Fibroblast of villous mesenchyme (primary cell): ENCODE measurements around the gene CLASRP. TPM values are rescaled to one million over a fixed set of nuclear protein-coding genes. Genes with fewer than 3 reads are reported as not detected.

Experiments
- DNase-seq: peaks from one replicate; pipeline ENCODE4 v3.0.0-alpha.2; 2010; ENCODE audit warnings: low read depth
- H3K4me3 ChIP-seq: 2 replicates; pipeline ENCODE4 v1.5.1; 2011; ENCODE audit warnings: low read depth, mild to moderate bottlenecking, low read length
- CTCF ChIP-seq: IDR thresholded peaks from 2 replicates; pipeline ENCODE4 v1.5.1; 2012; ENCODE audit warnings: low read depth, mild to moderate bottlenecking, low read length; ENCODE audit not compliant: insufficient read depth
- total RNA-seq: library from RNA; depleted of rRNA; stranded (reverse); fragments of >200 nt; gene quantifications from 2 replicates; pipeline ENCODE4 v1.2.3, GENCODE V29; 2012

Gene CLASRP
- total RNA-seq, 1 donor: 16.4 TPM

GRCh38 chr19:45092747-45093678, 54.2 kb downstream of the CLASRP start, which contains the start of gene PPP1R37:
Gene PPP1R37 (plus strand): TSS chr19:45093179. CDS start chr19:45093326, 147 bp downstream.
- TF ChIP-seq CTCF: peak; percentile 30
- peak; percentile 98 for DNase-seq
- H3K4me3 ChIP-seq: peak within 1 kb of the TSS; percentile 93

- no peak for TF ChIP-seq CTCF
- peak overlapping the region; percentile 93 for H3K4me3 ChIP-seq
- no peak for DNase-seq
Observed at GRCh38 chr19:45094137-45094536, 55.3 kb downstream of the CLASRP start.

DNA sequence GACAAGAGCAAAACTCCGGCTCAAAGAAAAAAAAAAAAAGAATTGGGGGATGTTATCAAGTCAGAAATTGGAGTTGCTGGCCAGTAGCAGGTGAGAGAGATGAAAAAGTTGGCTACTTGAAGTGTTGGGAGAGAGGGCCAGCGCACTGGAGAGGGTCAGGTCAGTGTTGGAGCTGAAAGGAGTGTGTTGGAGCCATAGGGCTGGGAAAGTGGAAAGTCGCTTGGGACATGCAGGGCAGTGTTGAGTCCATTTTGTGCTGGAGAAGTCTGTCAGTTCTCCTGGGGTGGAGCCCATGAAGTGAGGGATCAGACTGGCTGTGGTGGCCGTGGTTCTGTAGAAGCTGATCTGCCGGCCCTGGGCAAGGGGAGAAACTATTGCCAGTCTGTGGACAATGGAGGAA, 55.9 kb downstream of the CLASRP start:
- DNase-seq: no peak
- no peak overlapping the region for H3K4me3 ChIP-seq
- no peak for TF ChIP-seq CTCF

DNA sequence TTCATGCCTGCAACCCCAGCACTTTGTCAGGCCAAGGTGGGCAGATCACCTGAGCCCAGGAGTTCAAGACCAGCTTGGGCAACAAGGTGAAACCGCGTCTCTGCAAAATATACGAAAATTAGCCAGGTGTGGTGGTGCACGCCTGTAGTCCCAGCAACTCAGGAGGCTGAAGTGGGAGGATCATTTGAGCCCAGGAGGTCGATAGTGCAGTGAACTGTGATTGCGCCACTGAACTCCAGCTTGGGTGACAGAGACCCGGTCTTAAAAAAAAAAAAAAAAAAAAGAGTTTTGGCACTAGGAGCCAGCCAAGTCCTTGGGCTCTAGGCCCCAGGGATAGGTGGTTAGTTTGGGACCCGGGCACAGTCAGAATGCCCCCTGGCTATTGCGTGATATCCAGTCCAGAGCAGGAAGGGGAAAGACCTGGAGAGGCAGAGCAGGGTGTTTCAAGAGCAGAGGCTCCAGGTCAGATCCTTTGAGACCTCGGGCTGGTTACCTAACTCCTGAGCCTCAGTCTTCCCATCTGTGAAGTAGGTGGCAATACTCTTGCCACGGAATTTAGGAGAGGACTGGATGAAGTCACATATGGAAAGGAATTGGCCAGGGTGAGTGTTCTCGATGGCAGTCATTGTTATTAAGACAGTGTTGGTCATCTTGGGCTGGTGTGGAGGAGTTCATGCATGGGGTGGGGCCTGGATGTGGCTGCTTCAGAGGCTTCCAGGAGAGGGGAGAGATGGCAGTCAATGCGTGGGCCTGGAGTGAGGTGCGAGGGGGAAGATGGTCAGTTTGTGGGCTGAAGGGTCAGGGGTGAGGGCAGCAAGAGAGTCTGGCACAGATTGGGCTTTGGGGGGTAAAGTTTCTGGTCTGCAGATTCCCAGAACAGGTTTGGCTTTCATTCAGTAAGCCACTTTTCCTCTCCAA, 56.9 kb downstream of the CLASRP start:
- no peak for TF ChIP-seq CTCF

DNA sequence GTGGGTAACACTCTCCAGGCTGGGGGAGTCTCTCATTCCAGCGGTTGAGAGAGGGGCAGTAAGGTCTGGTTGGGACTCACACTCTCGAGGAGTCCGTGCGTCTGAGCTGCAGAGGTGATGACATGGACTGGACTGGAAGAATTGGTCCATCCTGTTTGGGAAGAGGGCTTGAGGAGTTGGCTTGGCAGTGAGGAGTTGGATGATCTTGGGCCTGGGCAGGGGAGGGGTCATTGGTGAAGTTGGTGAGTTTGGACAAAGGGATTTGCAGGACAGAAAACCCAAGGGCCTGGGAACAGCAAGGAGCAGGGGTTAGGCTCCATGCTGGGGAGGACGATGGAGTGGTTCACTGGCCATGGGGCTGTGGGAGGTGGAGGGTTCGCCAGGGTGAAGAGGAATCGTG, 57.9 kb downstream of the CLASRP start:
- TF ChIP-seq CTCF: no peak
- DNase-seq: no peak

More for the DNA sequence above, 56.9 kb downstream of the CLASRP start:
- DNase-seq: no peak
- H3K4me3 ChIP-seq: no peak overlapping the region

DNA sequence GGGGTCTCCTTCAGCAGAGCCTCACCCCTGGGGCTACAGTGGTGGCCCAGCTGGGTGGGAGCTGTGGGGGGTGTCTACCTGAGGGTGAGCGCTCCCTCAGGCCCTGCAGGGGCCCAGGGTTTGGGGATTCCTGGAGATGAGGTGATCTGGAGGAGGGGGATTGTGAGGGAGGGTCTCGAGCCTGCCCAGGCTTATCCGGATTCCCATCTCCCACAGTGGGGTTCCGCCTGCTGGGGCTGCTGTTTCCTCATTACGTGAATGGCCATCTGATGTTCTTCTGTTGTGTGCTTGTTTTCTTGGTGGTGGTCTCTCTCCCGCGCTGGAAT, 58.6 kb downstream of the CLASRP start:
- TF ChIP-seq CTCF: no peak
- H3K4me3 ChIP-seq: no peak overlapping the region
- DNase-seq: no peak

More for the DNA sequence above, 57.9 kb downstream of the CLASRP start:
- no peak overlapping the region for H3K4me3 ChIP-seq
